Adrenal gland (tissue), 5 donors: Measurements from ENCODE around the gene CHDH.

ENCODE experiments used
- CTCF ChIP-seq, 6 experiments: fragments of 450-650 bp in 4 of 6; fragments of 200-600 bp in 2 of 6; sonication (generic) in 1 of 6; IDR thresholded peaks; 1 replicate in 5 of 6; 2 replicates in 1 of 6; pipeline versions ENCODE4 v1.5.1 to v1.8.0; 2016 to 2021; ENCODE audit warnings: antibody characterized with exemption in 6 of 6, mild to moderate bottlenecking in 2 of 6, moderate library complexity in 1 of 6
- POLR2A ChIP-seq, 2 donors: fragments of 450-650 bp; IDR thresholded peaks; one replicate each; pipeline ENCODE4 v1.6.1; 2017; ENCODE audit warnings: antibody characterized with exemption in 2 of 2, mild to moderate bottlenecking in 2 of 2, moderate library complexity in 1 of 2
- donor health status: DM: no; HTN: no; CAD: no.

GRCh38 chr3:53887446-53887845, 41.2 kb upstream of the CHDH start:
- TF ChIP-seq CTCF (IDR thresholded peaks at IDR 0.05) (no peak), POLR2A (IDR thresholded peaks at IDR 0.05) (no peak)
